IMR-90 (cell line): ENCODE results near the gene TMPRSS6. TPM values are rescaled to one million over a fixed set of nuclear protein-coding genes. Genes with fewer than 3 reads are reported as not detected.

ENCODE experiments used
- ATAC-seq: fragments of 200-7000 bp; cut with Tn5 transposase; 2 replicates; pipeline ENCODE4 v1.9.1; 2020; ENCODE audit warnings: low read depth, mild to moderate bottlenecking, moderate library complexity
- BruUV-seq: library from RNA; stranded (reverse); fragments of 400-500 nt; replicated peaks from 2 replicates; lab custom pipeline; 2021; lab: Mats Ljungman, UMichigan
- CTCF ChIA-PET: fragments of 300-600 bp; formaldehyde crosslinking; extraction: SDS; loops from one replicate; lab custom pipeline; 2021; ENCODE audit warnings: antibody characterized with exemption; lab: Yijun Ruan, JAX
- POLR2A ChIA-PET: fragments of 300-600 bp; sonication (Branson Sonifier 250); formaldehyde crosslinking; loops from one replicate; lab custom pipeline; 2022; ENCODE audit warnings: antibody characterized with exemption; ENCODE audit not compliant: unreplicated experiment; lab: Charles Lee
- DNase-seq: peaks from one replicate; pipeline ENCODE4 v3.0.0; 2013
- H2AFZ ChIP-seq: replicated peaks from 2 replicates; pipeline ENCODE3; 2013; ENCODE audit warnings: low read length, mild to moderate bottlenecking; ENCODE audit not compliant: poor library complexity
- H2AK5ac ChIP-seq: 2 replicates; pipeline ENCODE4 v1.6.1; 2013; ENCODE audit warnings: low read depth, low read length, inconsistent platforms
- H2AK9ac ChIP-seq: replicated peaks from 2 replicates; pipeline ENCODE3; 2013; ENCODE audit warnings: mild to moderate bottlenecking, low read depth, low read length, moderate library complexity; ENCODE audit not compliant: poor library complexity
- H2BK120ac ChIP-seq: 2 replicates; pipeline ENCODE4 v1.6.1; 2013; ENCODE audit warnings: low read depth, low read length, inconsistent platforms
- H2BK15ac ChIP-seq: 3 replicates; pipeline ENCODE4 v1.6.1; 2013; ENCODE audit warnings: low read depth, low read length, inconsistent platforms
- H2BK20ac ChIP-seq: 2 replicates; pipeline ENCODE4 v1.6.1; 2013; ENCODE audit warnings: low read depth, mild to moderate bottlenecking, inconsistent platforms, low read length, moderate library complexity
- H2BK5ac ChIP-seq: 2 replicates; pipeline ENCODE4 v1.6.1; 2013; ENCODE audit warnings: mild to moderate bottlenecking, low read depth, low read length, inconsistent platforms; ENCODE audit not compliant: poor library complexity, severe bottlenecking
- H3K14ac ChIP-seq: replicated peaks from 2 replicates; pipeline ENCODE4 v1.6.1; 2013; ENCODE audit warnings: low read depth, low read length, inconsistent platforms
- H3K18ac ChIP-seq: 2 replicates; pipeline ENCODE4 v1.6.1; 2013; ENCODE audit warnings: low read depth, low read length, control low read depth
- H3K23ac ChIP-seq: 2 replicates; pipeline ENCODE4 v1.6.1; 2013; ENCODE audit warnings: low read depth, low read length, inconsistent platforms
- H3K27ac ChIP-seq: 2 replicates; pipeline ENCODE4 v1.5.1; 2013; ENCODE audit warnings: mild to moderate bottlenecking, control low read depth, low read length; ENCODE audit not compliant: insufficient read depth
- H3K27me3 ChIP-seq: 2 replicates; pipeline ENCODE4 v1.6.1; 2013; ENCODE audit warnings: low read length; ENCODE audit not compliant: control insufficient read depth, insufficient read depth
- H3K36me3 ChIP-seq: 2 replicates; pipeline ENCODE4 v1.6.1; 2013; ENCODE audit warnings: low read length, mixed read lengths; ENCODE audit not compliant: control insufficient read depth, insufficient read depth
- H3K4ac ChIP-seq: 2 replicates; pipeline ENCODE4 v1.6.1; 2013; ENCODE audit warnings: low read depth, low read length, inconsistent platforms
- H3K4me1 ChIP-seq: 2 replicates; pipeline ENCODE4 v1.6.1; 2013; ENCODE audit warnings: low read length, mixed read lengths; ENCODE audit not compliant: control insufficient read depth, insufficient read depth
- H3K4me2 ChIP-seq: 2 replicates; pipeline ENCODE4 v1.6.1; 2013; ENCODE audit warnings: low read depth, mild to moderate bottlenecking, control low read depth, low read length, moderate library complexity
- H3K4me3 ChIP-seq: 2 replicates; pipeline ENCODE4 v1.5.1; 2013; ENCODE audit warnings: low read depth, mild to moderate bottlenecking, control low read depth, low read length, moderate library complexity; ENCODE audit not compliant: insufficient read depth
- H3K56ac ChIP-seq: 2 replicates; pipeline ENCODE4 v1.6.1; 2013; ENCODE audit warnings: low read length, inconsistent platforms; ENCODE audit not compliant: insufficient read depth; ENCODE audit errors: extremely low read depth
- H3K79me1 ChIP-seq, 2 experiments: 2 replicates each; pipeline ENCODE4 v1.6.1; 2013; ENCODE audit warnings: low read length in 2 of 2, inconsistent platforms in 1 of 2, low read depth in 1 of 2
- H3K9ac ChIP-seq: 2 replicates; pipeline ENCODE4 v1.6.1; 2013; ENCODE audit warnings: low read depth, low read length, control low read depth
- H3K9me1 ChIP-seq: 2 replicates; pipeline ENCODE4 v1.6.1; 2013; ENCODE audit warnings: low read length, inconsistent platforms; ENCODE audit not compliant: insufficient read depth
- H3K9me3 ChIP-seq: 2 replicates; pipeline ENCODE4 v1.6.1; 2013; ENCODE audit warnings: low read length; ENCODE audit not compliant: control insufficient read depth, insufficient read depth
- H4K20me1 ChIP-seq: 2 replicates; pipeline ENCODE4 v1.6.1; 2013; ENCODE audit warnings: low read length, inconsistent platforms; ENCODE audit not compliant: insufficient read depth
- H4K5ac ChIP-seq: 2 replicates; pipeline ENCODE4 v1.6.1; 2013; ENCODE audit warnings: mild to moderate bottlenecking, low read depth, low read length, control low read depth
- H4K8ac ChIP-seq, 2 experiments: 2 replicates each; pipeline ENCODE4 v1.6.1; 2013; ENCODE audit warnings: low read depth in 2 of 2, low read length in 2 of 2, control low read depth in 1 of 2, inconsistent platforms in 1 of 2
- H4K91ac ChIP-seq: 2 replicates; pipeline ENCODE4 v1.6.1; 2013; ENCODE audit warnings: low read depth, low read length, inconsistent platforms; ENCODE audit not compliant: insufficient read depth
- BHLHE40 ChIP-seq: fragments of 150-350 bp; IDR thresholded peaks from 2 replicates; pipeline ENCODE4 v1.6.1; 2016; ENCODE audit warnings: mild to moderate bottlenecking, low read depth, low read length
- FOS ChIP-seq: fragments of 150-350 bp; IDR thresholded peaks from 2 replicates; pipeline ENCODE4 v1.6.1; 2016; ENCODE audit warnings: low read depth, low read length
- MAFK ChIP-seq: IDR thresholded peaks from 2 replicates; pipeline ENCODE4 v1.6.1; 2012; ENCODE audit warnings: low read depth, low read length, improper control_type of control experiment
- MXI1 ChIP-seq: IDR thresholded peaks from 2 replicates; pipeline ENCODE4 v1.6.1; 2012; ENCODE audit warnings: low read depth, mild to moderate bottlenecking, low read length, moderate library complexity, borderline replicate concordance
- POLR2A ChIP-seq: IDR thresholded peaks from 2 replicates; pipeline ENCODE4 v1.6.1; 2012; ENCODE audit warnings: mild to moderate bottlenecking, low read depth, low read length
- RAD21 ChIP-seq: IDR thresholded peaks from 2 replicates; pipeline ENCODE4 v1.6.1; 2012; ENCODE audit warnings: low read length, improper control_type of control experiment
- WGBS, 2 experiments: methylation state at CpG; one replicate each; pipeline versions ENCODE4 v1.1.5 to v1.1.7; 2013; ENCODE audit warnings: missing lambda C conversion rate in 2 of 2; ENCODE audit not compliant: insufficient read length in 1 of 2; ENCODE audit errors: extremely low coverage in 2 of 2; 5-methylcytosine and 5-hydroxymethylcytosine counted together
- dilution Hi-C: fragments of 300-500 bp; cut with HindIII; formaldehyde crosslinking; loops from one replicate; pipeline ENCODE4 v1.14.3; 2018; ENCODE audit warnings: low sequenced_read_pairs; ENCODE audit not compliant: unreplicated experiment
- in situ Hi-C: fragments of 300-500 bp; cut with MboI; formaldehyde crosslinking; loops from 3 replicates; pipeline ENCODE4 v1.14.3; 2019; ENCODE audit warnings: low sequenced_read_pairs, inconsistent platforms, mixed read lengths
- intact Hi-C: fragments of 100-400 bp; cut with micrococcal nuclease; formaldehyde crosslinking; loops from 2 replicates; pipeline ENCODE4 v1.10.0; 2022
- polyA plus RNA-seq, 3 experiments: library from polyadenylated mRNA; depleted of rRNA; stranded (reverse); fragments of >200 nt; gene quantifications; 2 replicates each; pipeline ENCODE4 v1.2.3, GENCODE V29; 2012; ENCODE audit warnings: low replicate concordance in 1 of 3
- total RNA-seq: library from RNA; depleted of rRNA; stranded (reverse); fragments of >200 nt; gene quantifications from 2 replicates; pipeline ENCODE4 v1.2.3, GENCODE V29; 2012
- TF ChIP-seq, protein P1 (sequence below): conservative IDR thresholded peaks from 2 replicates; pipeline ENCODE4 v1.5.1; 2012; ENCODE audit warnings: mild to moderate bottlenecking, low read depth, low read length, improper control_type of control experiment
- TF ChIP-seq, protein P2 (sequence below): fragments of 150-350 bp; IDR thresholded peaks from 2 replicates; pipeline ENCODE4 v1.6.1; 2016; ENCODE audit warnings: low read depth, mild to moderate bottlenecking, low read length, moderate library complexity, borderline replicate concordance
- TF ChIP-seq, protein P3 (sequence below): fragments of 150-350 bp; IDR thresholded peaks from 2 replicates; pipeline ENCODE4 v1.6.1; 2017; ENCODE audit warnings: mild to moderate bottlenecking, antibody characterized with exemption, low read length, low read depth

The TMPRSS6 gene
- total and polyA plus RNA-seq, 2 of the 4 experiments (the other 2 are of a cell fraction): not detected

DNA sequence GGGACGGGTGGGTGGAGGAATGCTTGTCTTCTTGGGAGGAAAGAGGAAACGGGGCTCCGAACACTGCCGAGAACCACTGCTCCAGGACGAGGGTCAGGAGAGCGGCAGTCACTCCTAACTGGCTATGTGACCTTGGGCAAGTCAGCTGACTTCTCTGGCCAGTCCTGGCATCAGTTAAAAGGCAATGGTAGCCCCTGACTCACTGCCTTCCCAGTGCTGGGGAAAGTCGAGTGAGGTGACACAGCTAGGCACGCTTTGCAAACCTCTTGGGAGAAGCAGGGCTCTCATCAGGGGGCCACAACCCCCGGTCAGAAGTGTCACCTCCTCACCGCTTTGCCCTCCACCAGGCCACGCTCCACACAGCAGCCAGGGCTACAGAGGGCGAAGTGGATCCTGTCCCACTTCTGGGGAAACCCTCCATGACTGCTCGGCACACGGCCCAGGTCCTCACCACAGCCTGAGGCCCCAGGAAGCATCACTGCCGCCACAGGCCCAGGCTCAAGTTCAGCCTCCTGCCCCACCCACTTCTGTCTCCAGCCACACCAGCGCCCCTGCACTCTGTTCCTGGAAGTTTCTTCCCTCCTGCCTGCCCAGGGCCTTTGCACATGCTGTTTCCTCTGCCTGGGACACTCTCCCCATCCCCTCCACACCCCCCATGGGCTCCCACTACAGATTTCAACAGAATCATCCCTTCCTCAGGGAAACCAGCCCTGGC is 23.9 kb upstream of the TMPRSS6 start:
- Histone ChIP-seq H3K9ac (no peak overlapping the region), H4K5ac (no peak overlapping the region), H4K20me1 (no peaks in the 10 kb centered on the region), H3K4me1 (no peaks in the 10 kb centered on the region), H3K27me3 (peaks cover 56% of the 10 kb centered on the region), H3K9me3 (no peaks in the 10 kb centered on the region), H3K36me3 (no peaks in the 10 kb centered on the region), H3K18ac (no peak overlapping the region), H2BK120ac (no peak overlapping the region), H2BK20ac (no peak overlapping the region), H3K27ac (no peak overlapping the region), H3K4me2 (no peak overlapping the region), H4K8ac (no peak overlapping the region), H3K9me1 (no peaks in the 10 kb centered on the region), H3K79me1 (no peaks in the 10 kb centered on the region), H2AFZ (no peak overlapping the region), H3K23ac (no peak overlapping the region), H3K4me3 (no peak overlapping the region), H3K14ac (no peak overlapping the region), H2AK5ac (no peak overlapping the region), H3K56ac (no peak overlapping the region), H3K4ac (no peak overlapping the region), H2BK5ac (no peak overlapping the region), H2AK9ac (no peak overlapping the region), H2BK15ac (no peak overlapping the region), H4K91ac (no peak overlapping the region)
- dilution Hi-C loops: no loop called here
- in situ Hi-C loops: no loop called here
- ATAC-seq: no peak
- DNase-seq: no peak
- intact Hi-C loops: no loop called here
- BruUV-seq: no TSS peak
- CTCF ChIA-PET: no interaction called here
- POLR2A ChIA-PET: no interaction called here
- TF ChIP-seq MAFK (no peak), BHLHE40 (no peak), FOS (no peak), MXI1 (no peak), POLR2A (no peak), RAD21 (no peak)
- TF ChIP-seq, protein P1, sequence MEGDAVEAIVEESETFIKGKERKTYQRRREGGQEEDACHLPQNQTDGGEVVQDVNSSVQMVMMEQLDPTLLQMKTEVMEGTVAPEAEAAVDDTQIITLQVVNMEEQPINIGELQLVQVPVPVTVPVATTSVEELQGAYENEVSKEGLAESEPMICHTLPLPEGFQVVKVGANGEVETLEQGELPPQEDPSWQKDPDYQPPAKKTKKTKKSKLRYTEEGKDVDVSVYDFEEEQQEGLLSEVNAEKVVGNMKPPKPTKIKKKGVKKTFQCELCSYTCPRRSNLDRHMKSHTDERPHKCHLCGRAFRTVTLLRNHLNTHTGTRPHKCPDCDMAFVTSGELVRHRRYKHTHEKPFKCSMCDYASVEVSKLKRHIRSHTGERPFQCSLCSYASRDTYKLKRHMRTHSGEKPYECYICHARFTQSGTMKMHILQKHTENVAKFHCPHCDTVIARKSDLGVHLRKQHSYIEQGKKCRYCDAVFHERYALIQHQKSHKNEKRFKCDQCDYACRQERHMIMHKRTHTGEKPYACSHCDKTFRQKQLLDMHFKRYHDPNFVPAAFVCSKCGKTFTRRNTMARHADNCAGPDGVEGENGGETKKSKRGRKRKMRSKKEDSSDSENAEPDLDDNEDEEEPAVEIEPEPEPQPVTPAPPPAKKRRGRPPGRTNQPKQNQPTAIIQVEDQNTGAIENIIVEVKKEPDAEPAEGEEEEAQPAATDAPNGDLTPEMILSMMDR: no peak
- TF ChIP-seq, protein P2, sequence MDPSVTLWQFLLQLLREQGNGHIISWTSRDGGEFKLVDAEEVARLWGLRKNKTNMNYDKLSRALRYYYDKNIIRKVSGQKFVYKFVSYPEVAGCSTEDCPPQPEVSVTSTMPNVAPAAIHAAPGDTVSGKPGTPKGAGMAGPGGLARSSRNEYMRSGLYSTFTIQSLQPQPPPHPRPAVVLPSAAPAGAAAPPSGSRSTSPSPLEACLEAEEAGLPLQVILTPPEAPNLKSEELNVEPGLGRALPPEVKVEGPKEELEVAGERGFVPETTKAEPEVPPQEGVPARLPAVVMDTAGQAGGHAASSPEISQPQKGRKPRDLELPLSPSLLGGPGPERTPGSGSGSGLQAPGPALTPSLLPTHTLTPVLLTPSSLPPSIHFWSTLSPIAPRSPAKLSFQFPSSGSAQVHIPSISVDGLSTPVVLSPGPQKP: no peak
- TF ChIP-seq, protein P3, sequence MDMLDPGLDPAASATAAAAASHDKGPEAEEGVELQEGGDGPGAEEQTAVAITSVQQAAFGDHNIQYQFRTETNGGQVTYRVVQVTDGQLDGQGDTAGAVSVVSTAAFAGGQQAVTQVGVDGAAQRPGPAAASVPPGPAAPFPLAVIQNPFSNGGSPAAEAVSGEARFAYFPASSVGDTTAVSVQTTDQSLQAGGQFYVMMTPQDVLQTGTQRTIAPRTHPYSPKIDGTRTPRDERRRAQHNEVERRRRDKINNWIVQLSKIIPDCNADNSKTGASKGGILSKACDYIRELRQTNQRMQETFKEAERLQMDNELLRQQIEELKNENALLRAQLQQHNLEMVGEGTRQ: no peak
- 67% methylated on average over 11 of the region's 16 CpGs; no CpG with 5 or more reads in 1 of the 2 experiments for WGBS, 2 experiments
